Stimulated activated CD4-positive, alpha-beta T cell treated with anti-CD3 and anti-CD28 coated beads, Interleukin-15, amount 100 ng/mL, for 24 hours (primary cell): ENCODE data around the gene SLC66A3.
"Not testable (repeated sequence)": the region's sequence is repeated elsewhere in the genome, so short reads cannot be mapped to it uniquely, and the experiment has no call there.

Source experiments
- DNase-seq: peaks from one replicate; pipeline ENCODE4 v3.0.0-alpha.2; 2020

The SLC66A3 gene

DNA sequence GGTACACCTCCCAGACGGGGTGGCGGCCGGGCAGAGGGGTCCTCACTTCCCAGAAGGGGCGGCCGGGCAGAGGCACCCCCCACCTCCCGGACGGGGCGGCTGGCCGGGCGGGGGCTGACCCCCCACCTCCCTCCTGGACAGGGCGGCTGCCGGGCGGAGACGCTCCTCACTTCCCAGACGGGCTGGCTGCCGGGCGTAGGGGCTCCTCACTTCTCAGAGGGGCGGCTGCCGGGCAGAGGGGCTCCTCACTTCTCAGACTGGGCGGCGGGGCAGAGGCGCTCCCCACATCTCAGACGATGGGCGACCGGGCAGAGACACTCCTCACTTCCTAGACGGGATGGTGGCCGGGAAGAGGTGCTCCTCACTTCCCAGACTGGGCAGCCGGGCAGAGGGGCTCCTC, 9.8 kb downstream of the SLC66A3 start:
- not testable (repeated sequence) for DNase-seq

DNA sequence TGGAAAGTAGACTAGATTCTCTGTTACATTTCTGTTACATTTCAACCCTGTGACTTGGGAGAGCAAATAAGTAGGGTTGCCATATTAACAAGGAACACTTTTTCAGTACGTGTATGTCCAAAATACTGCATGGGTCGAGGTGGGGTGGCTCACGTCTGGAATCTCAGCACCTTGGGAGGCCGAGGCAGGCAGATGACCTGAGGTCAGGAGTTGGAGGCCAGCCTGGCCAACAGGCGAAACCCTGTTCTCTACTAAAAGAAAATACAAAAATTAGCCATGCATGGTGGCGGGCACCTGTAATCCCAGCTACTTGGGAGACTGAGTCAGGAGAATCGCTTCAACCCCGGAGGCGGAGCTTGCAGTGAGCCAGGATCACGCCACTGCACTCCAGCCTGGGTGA, 11.2 kb downstream of the SLC66A3 start:
- no peak for DNase-seq

DNA sequence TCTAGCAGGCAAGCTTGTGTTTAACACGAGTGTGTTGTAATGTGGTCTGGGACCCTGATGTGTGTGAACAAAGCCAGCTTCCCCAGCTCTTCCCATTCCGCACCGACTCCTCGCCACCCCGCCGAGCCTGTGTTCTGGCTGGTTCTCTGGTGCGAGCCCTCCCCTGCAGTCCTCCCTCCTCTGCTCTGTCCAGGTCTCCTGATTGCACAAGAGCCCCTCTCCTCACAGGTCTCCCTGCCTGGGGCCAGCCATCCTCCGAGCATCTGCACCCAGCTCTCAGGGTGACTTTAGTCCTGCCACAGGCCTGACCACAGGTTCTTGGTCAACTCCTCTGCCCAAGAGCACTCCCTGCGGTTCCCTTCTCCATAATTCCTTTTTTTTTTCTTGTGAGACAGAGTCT, 13.2 kb downstream of the SLC66A3 start:
- DNase-seq = no peak

DNA sequence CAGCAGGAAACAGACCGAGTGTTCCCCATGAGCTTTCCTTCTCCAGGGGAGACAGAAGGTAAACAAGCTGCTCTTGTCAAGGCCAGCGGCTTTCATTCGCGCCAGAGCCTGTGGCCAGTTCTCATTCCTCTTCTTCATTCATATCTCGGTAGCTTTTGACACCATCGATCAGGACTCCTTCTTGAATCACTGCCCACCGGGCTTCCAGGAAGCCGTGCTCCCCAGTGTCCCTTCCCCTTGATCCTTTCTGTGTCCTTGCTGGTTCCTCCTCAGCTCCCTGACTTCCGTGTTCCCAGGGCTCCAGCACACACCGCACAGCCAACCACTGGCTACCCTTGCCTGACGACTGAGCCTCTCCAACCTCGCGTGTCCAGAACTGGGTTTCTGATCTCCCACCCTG, 14.1 kb downstream of the SLC66A3 start:
- DNase-seq = no peak

DNA sequence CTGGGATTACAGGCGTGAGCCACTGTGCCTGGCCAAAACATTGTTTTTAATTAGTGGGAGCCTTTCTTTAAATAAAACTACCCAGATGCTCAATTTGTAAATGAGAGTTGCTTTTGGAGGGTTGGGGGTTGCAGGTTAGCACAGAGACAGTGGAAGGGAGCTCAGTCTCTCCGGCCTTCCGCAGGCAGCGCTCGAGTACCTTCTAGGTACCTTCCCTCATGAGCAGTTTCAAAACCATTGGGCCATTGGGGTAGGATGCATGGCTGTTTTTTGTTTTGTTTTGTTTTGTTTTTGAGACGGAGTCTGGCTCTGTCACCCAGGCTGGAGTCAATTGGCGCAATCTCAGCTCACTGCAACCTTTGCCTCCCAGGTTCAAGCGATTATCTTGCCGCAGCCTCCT, 19.0 kb downstream of the SLC66A3 start:
- DNase-seq = no peak

DNA sequence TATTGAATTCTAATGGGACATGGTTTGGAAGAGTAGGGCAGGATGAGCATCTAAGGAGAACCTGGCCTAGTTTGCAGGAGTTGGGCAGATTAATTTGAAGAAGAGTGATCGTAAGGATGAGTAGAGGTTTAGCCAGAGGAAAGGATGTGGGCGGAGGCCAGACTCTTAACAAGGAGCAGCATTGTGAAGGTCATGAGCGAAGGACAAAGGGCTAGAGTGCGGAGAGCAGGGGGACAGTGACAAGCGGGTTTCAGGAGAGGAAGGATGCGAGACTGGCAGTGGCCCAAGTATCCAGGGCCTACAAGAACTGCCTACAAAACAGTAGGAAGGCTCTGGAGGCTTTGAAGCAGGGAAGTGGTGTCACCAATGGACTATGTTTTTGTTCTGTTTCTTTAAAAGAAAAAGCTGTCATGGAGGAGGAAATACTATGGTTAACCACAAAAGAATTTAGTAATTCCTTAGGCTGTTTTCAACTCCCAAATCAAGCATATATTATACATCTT, 20.1 kb downstream of the SLC66A3 start:
- DNase-seq = no peak

DNA sequence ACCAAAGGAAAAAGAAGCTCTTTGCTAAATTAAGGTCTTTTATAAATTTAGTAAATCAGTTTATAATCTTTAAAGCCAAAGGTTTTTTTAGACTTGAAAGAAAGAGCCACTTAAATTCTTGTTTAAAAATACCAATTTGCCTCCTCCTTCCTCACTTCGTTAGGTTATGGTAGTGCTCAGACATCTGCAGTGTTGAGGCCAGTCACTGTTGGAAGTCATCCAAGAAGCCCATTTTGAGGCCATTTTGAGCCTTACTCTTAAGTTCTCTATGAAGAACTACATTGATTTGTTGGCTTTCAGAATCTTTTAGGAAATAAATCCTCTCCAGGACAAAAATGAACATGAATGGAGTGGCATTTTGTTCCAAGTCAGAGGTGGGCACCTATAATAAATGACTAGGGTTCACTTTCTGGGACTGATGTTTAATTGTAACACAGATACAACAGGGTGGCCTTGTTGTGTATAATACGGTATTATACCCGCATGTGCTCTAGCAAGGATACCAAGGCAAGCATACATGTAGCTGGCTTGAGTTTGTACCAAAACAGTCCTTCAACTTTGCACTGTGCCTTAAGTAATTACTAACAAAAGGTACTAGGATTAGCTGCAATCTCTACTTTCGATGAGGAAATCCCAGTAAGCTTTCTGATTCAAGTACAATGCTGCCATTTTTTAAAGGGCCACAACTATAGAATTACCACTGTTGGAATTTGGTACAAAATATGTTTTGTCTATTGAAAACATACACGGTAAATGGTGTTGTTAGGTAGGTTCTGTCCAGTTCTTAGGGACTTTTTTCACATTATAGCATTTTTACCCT, 22.8 kb downstream of the SLC66A3 start:
- no peak for DNase-seq

DNA sequence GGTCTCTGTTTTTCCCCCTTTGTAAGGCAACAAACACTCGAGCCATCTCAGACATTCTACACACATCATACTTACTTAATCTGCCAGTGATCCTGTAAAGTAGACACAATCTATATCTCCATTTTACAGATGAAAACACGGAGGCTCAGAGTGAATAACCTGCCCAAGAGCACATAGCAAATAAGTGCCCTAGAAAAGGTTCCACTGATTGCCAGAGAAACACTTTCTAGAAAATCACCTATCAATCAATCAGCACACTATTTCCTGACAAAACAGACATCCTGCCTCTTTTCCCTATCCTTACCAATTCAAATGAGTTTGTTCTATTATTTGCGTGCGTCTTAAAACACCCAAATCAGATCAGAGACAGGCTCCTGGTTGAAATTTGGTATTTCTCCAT, 23.9 kb downstream of the SLC66A3 start:
- DNase-seq = no peak

DNA sequence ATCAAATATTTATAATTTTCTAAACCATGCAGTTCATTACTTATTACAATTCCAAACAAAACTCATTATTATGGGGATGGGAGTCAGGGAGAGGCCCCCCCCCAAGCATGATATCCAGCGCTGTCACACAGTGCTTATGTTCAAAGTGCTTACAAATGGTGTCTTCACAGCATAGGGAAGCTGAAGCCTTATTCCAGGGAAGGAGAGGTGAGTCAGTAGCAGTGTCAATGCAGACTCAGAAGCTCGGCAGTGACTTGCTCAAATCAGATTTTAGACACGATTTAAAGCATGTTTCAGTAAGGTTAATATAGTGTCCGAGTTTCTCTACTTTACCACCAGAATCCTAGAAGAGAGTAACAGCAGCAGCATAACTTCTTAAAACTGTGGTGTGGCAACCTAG, 24.6 kb downstream of the SLC66A3 start:
- no peak for DNase-seq

DNA sequence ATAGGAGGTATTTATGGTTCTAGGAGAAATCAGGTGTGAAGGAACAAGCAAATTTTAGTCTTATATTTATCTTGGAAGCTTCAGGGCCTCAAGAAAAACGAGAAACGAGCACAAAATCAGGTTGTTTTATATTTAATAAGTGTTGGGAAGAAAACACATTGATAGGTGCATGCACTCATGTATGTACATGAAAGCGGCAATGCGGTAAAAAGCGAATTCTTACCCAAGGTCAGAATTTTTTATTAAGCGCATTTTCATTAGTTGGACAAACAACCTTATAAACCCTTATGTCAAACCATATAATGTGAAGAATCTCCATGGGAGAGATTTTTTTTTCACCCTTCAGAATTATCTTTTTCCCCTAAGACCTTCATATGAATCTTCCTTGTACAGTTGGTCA, 25.4 kb downstream of the SLC66A3 start:
- no peak for DNase-seq

DNA sequence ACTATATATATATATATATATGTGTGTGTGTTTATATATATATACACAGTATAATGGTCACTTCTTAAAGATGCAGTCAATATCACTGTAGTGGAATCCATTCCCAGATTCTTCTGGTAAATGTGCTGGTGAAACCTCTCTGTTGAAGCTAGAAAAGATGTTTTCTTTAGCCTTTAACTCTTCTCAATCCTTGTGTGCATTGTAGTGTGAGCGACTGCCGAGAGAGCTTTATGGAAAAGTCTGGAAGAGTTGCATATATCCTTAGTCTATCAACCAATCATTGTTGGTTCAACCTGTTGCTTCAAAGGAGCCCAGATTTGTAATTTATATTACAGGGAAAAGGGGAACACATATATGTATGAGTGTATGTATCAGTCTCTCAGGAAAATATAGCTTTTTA, 27.7 kb downstream of the SLC66A3 start:
- no peak for DNase-seq

DNA sequence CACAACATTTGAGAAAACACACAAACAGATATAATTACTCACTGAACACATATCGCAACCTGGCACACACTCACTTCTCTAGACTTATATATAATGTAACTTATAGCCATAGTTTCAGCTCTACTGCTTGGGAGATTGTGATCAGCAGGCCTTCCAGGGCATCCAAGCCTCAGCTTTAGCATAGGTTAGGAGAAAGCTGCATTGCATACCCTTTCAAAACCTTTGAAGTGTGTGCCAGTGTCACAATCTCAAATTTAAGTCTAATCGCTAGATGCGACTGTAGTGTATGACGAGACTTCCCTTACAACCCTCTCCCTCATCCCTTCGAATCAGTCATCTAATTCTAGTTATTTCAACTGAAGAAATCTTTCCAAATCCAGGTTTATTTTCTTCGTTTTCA, 30.9 kb downstream of the SLC66A3 start:
- no peak for DNase-seq

DNA sequence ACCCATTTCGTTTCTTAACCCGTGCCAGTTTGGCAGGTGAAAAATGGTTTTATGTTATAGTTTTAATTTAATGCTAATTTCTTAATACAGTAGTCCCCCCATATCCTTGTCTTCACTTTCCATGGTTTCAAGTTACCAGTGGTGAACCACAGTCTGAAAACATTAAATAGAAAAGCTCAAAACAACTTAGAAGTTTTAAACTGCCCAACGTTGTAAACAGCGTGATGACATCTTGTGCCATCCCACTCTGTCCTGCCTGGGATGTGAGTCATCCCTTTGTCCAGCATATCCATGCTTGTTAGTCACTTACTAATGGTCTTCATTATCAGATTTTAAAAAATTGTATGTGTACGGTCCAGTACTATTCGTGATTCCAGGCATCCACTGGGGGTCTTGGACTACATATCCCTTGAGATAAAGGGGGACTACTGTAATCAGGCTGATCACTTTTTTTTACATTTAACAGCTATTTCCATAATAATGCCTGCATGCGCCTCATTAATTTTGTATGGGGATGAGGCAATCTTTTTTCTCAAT, 31.9 kb downstream of the SLC66A3 start:
- DNase-seq = no peak

DNA sequence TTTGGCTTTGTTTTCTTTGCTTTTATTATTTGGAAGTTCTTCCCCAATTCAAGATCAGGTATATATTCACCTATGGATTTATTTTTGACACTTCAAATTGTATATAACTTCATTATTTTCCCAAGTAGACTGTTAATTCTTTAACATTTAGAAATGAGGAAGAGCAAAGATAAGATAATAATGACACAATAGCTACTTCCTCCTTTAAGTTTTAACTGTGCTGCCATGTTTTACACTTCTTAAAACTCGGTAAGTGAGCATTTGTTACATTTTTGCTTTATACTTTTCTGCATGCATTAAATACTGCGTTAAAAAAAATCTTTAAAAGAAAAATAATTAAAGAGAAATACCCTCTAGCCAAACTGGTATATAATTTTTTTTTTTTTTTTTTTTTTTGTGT, 32.5 kb downstream of the SLC66A3 start:
- no peak for DNase-seq

DNA sequence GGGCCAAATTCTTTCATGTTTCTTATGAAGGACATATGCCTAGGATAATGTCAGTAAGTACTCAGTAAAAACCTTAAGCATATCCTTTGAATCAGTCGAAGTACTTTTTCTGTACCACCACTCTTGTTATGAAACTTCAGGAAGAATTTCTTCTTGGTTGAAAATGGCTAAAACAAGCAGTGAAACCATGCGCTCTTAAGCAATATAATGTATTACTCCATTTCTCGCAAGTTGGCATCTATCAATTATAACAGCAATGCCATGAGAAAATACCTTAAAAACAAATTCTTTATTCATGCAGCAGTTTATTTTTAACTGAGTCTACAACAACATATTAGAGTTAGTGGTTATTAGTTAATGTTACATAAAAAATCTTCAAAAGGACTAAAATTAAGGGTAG, 41.0 kb downstream of the SLC66A3 start:
- no peak for DNase-seq

DNA sequence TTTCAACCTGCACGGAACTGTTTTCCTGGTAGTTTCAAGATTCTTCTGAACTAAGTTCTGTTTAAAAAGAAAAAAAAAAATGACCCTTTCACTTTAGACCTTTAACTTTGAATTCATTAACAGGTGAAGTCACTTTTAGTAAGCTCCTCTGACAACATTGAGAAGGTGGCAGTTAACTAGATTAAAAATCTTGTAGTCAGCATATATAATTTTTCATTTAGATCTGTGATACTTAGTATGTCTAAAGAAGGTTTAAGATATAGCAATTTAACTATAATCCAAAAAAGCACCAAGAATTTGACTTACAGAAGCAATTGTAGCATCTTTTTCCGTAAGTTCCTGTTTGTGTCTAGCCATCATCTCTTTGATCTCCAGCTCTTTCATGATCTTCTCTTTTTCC, 45.4 kb downstream of the SLC66A3 start:
- DNase-seq = no peak

DNA sequence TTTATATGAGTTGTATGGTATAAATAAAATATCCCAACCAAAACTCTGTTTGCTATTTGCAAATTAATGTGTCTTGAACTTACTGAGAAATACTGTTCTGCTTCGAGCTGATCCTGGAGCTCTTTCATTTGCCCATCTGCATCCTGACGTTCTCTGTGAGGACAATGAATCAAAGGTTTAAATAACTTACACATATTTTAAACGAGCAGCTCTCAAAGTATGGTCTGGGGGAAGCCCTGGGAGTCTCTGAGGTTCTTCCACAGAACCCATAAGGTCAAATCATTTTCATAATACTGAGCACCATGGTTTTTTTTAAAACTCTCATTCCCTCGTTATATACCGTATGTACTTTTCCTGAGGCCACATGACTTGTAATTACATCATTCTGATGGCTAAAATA, 46.7 kb downstream of the SLC66A3 start:
- DNase-seq = no peak

DNA sequence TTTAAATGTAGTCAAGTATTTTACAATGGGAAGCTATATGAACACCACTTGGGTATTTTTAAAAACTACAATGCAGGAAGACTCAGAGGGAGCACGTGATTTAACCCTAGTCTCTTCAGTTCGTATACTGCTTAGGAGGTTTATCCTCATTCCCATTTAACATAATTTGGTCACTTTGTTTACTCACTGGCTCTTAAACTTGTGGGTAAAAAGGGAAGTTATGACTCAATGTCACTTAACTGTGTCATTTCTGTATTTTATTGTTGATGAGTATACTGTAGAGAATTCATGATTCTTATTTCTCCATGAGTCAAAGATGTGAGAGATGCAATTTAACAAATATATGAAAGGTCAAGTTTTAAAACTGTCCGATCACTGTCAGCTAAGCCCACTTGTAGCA, 48.2 kb downstream of the SLC66A3 start:
- no peak for DNase-seq

DNA sequence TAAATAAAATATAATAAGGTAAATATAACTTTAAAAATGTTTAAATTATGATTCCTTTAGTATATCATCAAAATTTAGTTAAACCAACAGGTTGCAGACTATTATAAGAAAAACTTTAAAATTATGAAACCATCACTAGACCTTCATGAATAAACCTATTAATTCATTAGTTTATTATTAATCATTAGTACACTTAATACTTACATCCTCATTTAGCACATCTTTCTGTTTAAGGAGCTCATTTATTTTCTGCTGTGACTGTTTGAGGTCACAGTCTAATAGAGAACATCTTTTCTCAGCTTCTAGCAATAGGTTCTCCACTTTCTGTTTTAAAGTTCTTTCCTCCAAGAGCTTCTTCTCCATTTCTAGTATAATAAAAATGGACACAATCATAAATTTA, 52.8 kb downstream of the SLC66A3 start:
- no peak for DNase-seq

DNA sequence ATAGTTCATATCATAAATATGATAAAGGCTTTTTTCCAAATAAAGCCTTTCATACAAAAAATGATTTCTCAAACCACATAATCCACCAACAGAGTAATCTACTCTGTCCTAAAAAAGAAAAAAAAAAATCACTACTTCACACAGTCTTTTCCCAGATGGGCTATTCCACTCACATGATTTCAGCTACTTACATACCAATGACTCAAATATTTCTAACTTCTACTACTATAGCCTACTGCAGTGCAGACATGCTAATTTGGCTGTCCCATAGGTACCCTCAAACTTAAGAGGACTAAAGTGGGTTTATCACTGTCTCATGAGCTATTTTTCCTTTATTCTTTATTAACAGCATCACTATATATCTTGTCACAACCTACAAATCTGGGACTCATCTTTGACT, 57.4 kb downstream of the SLC66A3 start:
- no peak for DNase-seq

DNA sequence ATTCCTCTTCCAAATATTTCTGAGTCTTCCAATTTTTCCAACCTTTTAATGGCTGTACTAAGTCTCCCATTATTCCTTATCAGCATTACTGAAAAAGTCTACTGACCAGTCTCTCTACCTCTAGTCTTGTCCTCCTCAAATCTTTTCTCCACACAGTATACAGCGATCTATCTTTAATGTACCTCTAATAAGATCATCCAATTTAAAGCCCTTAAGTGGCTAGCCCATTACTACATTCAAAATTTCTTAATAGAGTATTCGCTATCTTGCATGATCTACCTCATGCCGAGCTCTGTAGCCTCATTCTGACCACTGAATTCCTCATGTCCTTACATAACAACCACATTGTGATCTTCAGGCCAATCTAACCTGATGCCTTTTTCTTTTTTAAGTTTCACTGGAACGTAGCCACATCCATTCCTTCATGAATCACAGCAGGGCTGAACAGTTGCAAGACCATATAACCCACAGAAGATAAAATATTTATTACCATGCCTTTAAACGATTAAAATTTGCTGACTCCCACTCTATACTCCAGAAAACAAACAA, 57.9 kb downstream of the SLC66A3 start:
- DNase-seq = no peak

DNA sequence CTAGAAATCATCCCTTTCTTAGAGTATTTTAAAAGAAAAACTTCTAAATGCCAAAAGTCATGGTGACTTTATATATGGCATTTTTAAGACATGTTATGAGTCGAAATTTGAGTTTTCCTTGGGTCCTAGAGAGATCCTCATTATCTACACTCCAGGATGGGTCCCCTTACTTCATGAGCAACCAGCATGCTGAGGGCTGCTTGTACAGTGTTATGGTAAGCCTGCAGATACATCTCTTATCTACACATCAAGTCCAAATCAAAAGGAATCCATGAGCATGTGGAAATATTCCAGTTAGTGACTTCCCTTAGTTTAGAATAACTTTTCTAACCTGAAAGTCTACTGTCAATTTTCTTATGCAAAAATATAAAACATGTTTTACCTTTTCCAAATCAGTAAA, 58.7 kb downstream of the SLC66A3 start:
- DNase-seq = no peak

DNA sequence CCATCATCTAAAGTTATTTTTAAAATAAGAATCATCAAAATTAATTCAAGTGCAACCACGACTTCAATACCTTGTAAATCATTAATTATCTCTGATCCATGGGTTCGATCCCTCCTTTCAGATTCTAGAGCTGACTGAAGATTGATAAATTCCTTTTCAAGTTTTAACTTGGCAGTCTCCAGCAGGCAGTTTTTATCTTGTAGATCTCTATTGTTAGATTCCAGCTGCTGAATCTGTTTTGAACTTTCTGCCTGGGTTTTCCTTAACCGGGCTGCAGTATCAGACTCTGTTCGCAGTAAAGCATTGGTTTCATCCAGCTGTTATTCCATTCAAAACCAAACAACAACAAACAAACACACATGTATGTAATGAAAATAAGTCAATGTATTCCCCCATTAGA, 59.5 kb downstream of the SLC66A3 start:
- DNase-seq = no peak

DNA sequence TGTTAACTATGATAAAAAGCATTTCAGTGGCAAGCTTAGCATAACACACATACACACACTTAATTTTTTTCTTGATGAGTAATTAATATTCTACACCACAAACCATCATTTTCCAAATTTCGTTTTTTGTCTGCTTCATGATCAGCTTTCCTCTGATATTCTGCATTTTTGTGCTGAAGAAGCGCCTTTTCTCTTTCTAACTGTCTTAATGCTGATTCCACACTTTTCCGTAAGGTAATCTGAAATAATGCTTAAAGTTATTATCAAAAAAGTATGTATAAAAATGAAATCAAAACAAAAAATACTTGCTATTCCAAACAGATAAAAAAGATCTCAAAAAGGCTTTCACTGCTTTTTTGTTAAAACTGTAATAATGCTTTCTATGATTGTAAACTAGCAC, 60.1 kb downstream of the SLC66A3 start:
- no peak for DNase-seq

DNA sequence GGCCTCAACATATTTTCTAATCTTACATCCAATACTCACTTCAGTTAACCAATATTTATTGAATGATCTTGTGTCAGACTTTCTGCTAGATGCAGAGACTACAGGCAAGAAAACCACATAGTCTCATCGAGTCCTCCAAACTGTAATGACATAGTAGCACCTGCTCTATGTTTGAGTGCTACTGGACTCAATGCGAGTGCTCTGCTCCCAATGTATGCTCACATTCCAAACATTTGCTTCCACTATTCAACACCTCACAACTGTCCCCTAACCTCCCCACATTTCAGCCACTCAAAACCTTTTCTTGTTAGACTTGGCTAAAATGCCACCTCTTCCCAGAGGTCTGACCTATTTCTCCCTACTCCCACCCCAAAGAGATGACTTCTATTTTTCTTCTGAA, 65.2 kb downstream of the SLC66A3 start:
- DNase-seq = no peak
